Body of pancreas (tissue), 4 donors: ENCODE measurements around the gene ALKBH4.

Source experiments
- POLR2A ChIP-seq, 3 donors: fragments of 450-650 bp; IDR thresholded peaks; one replicate each; pipeline ENCODE4 v1.6.1; 2016; ENCODE audit warnings: antibody characterized with exemption in 3 of 3, mild to moderate bottlenecking in 2 of 3
- TF ChIP-seq, protein P1 (sequence below), 7 experiments: fragments of 450-650 bp in 4 of 7; fragments of 200-600 bp in 3 of 7; sonication (generic) in 3 of 7; IDR thresholded peaks; one replicate each; pipeline ENCODE4 v1.5.1; 2016 to 2019; ENCODE audit warnings: antibody characterized with exemption in 7 of 7

DNA sequence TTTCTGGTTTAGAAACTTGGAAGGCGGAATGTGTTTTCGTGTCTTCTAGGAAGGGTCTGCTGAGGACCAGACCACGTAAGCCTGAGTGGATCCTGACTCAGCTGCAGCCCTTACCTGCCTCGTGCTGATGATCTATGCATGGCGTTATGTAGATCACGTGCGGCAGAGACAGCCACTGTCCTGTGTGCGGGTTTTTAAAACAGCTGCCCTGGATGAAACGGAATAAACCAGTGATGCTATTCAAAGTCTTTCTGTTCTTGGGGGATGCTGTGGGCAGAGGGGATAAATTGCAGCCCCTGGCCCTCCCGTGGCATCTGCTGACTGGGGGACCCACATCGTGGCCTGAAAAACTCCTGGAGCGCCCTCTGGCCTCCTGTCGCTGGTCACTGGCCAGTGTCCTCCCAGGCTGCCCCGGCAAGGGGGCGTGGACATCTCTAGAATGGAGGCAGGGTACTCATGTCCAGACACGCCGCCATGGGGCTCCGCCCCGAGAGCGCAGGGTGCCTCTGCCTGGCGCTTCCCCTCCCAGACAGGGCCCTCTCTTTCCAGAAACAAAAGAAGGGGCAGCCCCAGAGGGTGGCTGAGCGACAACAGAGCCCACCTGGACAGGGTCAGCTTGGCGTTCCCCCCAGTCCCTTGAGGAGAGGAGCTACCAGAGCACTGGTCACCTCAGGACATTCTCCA lies 13.2 kb downstream of the ALKBH4 start:
- no peak for TF ChIP-seq POLR2A (IDR thresholded peaks at IDR 0.05)
- TF ChIP-seq, protein P1, sequence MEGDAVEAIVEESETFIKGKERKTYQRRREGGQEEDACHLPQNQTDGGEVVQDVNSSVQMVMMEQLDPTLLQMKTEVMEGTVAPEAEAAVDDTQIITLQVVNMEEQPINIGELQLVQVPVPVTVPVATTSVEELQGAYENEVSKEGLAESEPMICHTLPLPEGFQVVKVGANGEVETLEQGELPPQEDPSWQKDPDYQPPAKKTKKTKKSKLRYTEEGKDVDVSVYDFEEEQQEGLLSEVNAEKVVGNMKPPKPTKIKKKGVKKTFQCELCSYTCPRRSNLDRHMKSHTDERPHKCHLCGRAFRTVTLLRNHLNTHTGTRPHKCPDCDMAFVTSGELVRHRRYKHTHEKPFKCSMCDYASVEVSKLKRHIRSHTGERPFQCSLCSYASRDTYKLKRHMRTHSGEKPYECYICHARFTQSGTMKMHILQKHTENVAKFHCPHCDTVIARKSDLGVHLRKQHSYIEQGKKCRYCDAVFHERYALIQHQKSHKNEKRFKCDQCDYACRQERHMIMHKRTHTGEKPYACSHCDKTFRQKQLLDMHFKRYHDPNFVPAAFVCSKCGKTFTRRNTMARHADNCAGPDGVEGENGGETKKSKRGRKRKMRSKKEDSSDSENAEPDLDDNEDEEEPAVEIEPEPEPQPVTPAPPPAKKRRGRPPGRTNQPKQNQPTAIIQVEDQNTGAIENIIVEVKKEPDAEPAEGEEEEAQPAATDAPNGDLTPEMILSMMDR (IDR thresholded peaks at IDR 0.05): no peak
